ENCODE data around the gene ACOX3.
"Not testable (repeated sequence)": the region's sequence is repeated elsewhere in the genome, so short reads cannot be mapped to it uniquely, and the experiment has no call there.

ACOX3 gene

DNA sequence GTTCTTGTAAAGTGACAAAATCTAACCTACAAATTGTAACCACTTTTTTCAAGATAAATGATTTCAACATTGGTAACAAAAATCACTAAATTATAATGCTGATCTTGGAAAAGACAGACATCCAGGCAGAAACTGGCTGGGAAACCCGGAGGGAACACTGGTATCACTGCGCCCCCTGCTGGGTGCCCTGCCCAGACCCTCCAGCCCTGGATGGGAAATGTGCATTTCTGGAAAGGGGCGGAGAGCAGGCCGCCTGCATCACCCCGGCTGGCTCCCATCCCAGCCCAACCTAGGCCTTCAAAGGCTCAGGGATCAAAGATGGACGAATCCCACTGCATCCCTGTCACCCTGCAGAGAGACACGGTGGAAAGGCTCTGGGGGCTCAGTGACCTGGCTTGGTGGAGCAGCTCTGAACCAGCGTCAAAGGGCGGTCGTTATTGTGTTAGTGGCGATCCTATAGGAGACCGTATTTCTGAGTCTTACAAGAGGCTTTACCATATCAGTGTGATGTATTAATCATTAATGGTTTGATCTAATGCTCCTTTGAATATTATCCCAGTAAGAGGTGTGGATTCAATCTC, 37.3 kb downstream of the ACOX3 start:
- DNase-seq: peak; percentile 25

GRCh38 chr4:8402640-8403039, 37.9 kb downstream of the ACOX3 start:
- DNase-seq: no peak

- no peak for DNase-seq
Measured at GRCh38 chr4:8402181-8402597, 38.3 kb downstream of the ACOX3 start.

DNA sequence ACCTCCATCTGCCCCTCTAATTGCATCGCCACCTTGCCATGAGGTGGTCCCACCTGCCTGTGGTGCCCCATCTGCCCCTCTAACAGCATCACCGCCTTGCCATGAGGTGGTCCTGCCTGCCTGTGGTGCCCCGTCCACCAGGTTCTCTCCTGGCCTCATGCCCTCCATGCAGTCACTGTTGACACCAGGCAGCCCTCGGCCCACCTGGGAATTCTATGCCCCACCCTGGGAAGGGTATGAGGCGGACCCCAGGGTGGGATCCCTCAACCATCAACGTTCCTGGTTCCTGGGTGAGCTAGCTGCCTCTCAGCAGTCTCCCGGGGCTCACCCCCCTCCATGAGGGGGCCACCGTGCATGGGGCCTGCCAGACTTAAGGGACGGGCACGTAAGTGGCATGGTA, 38.9 kb downstream of the ACOX3 start:
- no peak for DNase-seq

DNA sequence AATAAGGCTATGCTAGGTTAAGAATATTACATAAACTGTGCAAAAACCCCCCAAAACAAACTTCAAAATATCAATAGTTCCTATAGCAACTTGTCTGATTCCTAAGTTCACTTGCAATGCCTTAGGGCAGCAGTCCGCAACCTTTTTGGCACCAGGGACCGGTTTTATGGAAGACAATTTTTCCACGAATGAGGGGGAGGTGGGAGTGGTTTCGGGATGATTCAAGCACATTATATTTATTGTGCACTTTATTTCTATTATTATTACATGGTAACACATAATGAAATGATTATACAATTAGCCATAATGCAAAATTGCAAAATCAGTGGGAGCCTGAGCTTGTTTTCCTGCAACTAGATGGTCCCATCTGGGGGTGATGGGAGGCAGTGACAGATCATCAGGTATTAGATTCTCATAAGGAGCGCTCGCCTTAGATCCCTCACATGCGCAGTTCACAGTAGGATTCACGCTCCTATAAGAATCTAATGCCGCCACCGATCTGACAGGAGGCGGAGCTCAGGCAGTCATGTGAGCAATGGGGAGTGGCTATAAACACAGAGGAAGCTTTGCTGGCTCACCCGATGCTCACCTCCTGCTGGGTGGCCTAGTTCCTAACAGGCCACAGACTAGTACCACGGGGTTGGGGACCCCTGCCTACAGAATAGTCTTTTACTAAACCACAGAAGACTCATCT, 39.7 kb downstream of the ACOX3 start:
- DNase-seq: no peak

- no peak for DNase-seq
Measured at GRCh38 chr4:8399298-8399697, 41.2 kb downstream of the ACOX3 start.

- no peak for DNase-seq
Measured at GRCh38 chr4:8398347-8398746, 42.2 kb downstream of the ACOX3 start.

- no peak for DNase-seq
Measured at GRCh38 chr4:8396762-8397406, 43.6 kb downstream of the ACOX3 start.

DNA sequence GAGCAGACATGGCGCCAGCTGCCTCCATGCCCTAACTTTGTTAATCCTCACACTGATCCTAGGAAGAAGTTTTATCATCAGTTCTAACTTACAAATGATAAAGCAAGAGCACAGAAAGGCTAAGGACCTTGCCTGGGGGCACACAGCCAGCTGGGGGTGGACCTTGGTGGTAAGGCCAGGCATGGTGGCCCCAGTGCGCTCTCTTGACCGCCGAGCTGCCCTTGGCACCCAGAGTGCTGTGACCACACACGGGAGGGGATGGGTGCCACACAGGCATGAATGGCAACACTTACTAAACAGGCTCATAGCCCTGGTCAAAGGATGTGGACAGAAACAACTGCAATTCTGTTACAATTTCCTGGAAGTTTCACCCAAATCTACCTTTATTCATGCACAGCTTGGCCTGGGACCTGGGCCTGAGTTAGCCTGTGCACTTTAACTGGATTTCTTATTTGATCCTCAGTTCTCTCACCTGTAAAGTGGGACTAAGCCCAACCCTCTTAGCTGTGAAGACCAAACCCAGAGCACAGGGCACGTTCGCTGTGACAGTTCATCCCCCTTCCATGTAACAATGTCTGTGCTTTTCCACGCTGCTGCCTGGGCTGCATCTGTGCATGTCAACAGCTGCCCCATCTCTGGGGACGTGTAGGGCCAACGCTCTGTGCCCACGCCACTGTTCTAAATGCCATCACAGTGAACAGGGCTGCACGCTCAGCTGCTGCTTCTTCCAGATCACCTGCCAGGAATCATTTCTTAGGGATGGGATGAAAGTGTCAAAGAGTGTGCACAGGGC, 44.8 kb downstream of the ACOX3 start:
- DNase-seq: no peak

GRCh38 chr4:8394806-8395205, 45.7 kb downstream of the ACOX3 start:
- DNase-seq: no peak

DNA sequence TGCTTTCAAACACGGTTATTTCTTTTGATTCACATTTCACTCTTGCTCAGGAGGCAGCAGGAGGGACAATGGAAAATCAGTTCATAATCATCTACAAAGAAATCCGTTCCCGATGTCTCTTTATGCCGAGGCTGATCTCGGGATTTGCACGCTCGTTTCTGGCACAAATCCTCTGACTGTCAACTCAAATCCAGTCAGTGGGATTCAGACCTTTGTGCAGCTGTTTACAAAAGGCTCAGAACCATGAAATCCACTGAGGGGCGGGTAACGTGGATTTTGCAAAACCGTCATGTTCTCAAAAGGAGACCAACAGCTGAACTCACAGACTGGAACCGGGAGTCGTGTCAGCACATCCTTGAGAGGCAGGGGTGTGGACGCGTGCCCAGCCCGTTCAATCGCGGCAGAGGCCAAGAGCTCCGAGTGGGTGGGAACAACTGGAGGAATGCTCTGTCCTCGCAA, 46.4 kb downstream of the ACOX3 start:
- no peak for DNase-seq

DNA sequence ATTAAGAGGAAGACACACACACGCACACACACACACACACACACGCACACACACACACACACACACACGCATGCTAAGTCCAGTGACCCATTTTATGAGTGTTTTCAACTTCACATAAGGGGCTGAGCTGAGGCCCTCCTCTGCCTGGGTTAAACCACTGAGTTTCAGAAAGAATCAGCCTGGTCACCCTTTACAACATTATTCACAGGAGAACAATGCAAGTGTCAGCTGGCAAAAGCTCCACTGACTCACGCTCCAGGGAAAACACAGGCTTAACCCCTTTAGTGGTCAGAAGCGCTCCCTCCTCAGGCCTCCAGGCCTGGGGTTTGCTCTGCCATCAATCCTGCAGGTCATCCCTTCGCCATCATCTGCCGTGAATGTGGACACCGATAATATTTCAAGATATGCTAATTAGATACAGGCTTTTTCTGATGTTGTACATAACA, 46.9 kb downstream of the ACOX3 start:
- DNase-seq: no peak

GRCh38 chr4:8392591-8393190, 47.8 kb downstream of the ACOX3 start:
- no peak for DNase-seq

DNA sequence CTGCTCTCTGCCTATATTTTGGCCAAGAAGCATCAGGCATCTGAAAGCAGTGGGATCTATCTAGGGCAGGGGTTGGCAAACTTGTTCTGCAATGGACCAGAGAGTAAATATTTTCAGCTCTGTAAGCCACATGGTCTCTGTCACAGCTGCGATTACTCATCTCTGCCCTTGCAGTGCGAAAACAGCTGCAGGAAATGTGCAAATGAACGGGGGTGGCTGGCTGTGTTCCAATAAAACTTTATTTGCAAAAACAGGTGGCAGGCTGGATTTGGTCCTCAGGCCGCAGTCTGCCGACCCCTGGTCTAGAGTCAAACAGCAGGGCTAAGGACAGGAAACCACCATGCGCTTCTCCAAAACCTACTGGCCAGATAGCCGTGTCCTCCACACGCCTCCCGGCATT, 48.6 kb downstream of the ACOX3 start:
- no peak for DNase-seq

GRCh38 chr4:8391071-8391470, 49.5 kb downstream of the ACOX3 start:
- no peak for DNase-seq

DNA sequence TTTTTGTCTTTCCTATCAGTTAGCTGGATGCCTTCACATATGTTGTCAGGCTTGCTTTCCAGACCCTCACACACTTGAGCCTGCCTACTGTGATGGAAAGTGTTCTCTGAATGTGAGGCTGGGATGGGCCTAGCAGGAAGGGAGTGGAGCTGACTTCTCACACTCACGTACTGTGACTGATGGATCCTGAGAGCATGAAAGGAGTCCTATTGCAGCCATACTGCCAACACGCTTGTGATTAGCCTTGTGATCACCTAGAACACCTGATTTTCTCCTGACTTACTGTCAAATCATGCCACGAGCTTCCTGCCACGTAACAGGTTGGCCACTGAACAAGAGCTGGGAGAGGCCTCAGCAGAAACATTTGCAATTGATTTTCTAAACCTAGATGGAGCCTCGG, 49.9 kb downstream of the ACOX3 start:
- no peak for DNase-seq

GRCh38 chr4:8388528-8388870, 52.0 kb downstream of the ACOX3 start:
- no peak for DNase-seq

GRCh38 chr4:8387615-8388527, 52.7 kb downstream of the ACOX3 start:
- DNase-seq: no peak

DNA sequence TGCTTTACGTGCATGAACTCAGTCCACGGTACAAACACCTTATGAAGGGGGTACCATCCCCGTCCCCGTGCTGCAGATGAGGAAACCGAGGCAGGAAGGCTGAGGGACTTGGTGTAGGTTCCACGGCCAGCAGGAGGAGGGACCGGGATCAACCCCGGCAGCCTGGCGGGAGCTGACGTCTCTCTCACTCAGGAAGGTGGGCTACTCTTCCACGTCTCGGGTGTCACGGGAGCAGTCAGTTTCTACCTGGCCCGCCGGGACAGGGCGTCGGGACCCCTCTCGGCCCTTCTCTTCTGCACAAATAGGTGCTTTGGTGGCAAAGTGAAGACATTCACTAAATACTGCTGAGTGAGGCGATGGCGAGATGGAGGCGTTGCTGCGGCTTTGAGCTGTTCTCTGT, 53.3 kb downstream of the ACOX3 start:
- no peak for DNase-seq

DNA sequence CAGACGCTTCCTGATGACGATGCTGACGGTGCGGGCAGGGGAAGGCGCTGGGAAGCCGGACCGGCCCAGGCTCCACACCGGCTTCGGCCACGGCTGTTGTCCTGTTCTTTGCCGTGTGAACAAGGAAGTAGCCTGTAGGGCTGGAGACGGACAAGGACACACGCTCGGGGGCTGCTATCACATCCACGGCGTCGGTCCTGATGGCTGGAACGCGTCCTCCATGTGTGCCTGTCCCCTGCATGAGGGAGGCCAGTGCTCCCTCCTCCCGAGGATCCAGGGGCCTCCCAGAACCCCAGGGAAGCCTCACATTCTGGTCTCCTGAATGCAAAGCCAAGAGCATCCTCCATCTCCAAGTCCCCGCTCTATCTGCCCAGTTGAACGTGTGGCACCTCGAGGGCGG, 53.8 kb downstream of the ACOX3 start:
- no peak for DNase-seq

DNA sequence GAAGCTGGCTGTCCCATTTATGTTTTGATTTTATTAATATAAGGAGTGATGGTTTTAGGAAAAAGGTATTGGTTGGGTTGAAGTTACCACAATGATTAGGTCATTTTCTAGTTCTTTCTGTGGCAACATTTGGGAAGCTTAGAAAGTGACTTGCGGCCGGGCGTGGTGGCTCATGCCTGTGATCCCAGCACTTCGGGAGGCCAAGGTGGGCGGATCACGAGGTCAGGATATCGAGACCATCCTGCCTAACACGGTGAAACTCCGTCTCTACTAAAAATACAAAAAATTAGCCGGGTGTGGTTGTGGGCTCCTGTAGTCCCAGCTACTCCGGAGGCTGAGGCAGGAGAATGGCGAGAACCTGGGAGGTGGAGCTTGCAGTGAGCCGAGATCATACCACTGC, 54.4 kb downstream of the ACOX3 start:
- DNase-seq: not testable (repeated sequence)

DNA sequence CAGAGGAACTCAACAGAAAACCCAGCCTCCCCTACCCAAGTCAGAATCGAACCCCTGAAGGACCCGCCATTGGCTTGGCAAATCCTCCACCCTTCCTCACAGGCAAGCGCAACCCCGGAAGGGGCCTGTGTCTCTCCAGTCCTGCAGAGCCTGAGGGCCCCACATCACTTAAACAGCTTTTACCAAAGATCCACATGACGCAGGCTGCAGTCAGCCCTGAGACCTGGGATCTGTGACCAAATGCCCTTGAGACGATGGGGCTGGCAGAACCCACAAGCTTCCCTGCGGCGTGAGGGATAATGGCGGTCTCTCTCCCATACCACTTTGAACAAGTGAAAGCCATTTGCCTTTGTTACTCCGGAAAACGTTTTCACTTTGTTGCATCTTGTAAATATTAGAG, 54.9 kb downstream of the ACOX3 start:
- DNase-seq: no peak

Data from activated T-cell treated with anti-CD3 and anti-CD28 coated beads for 4 hours (primary cell).